Smooth muscle cell (in vitro differentiated cells): Measurements from ENCODE around the gene RPUSD1. TPM values are rescaled to one million over a fixed set of nuclear protein-coding genes. Genes with fewer than 3 reads are reported as not detected.

Experiments
- DNase-seq: peaks from one replicate; lab custom pipeline; 2025; ENCODE audit not compliant: unreplicated experiment; lab: John Stamatoyannopoulos, UW
- H2AFZ ChIP-seq: fragments of 200-600 bp; sonication (generic); 2 replicates; pipeline ENCODE4 v1.6.0; 2016; ENCODE audit warnings: antibody characterized with exemption, low read depth, mild to moderate bottlenecking
- H3F3A ChIP-seq: fragments of 200-600 bp; sonication (generic); 2 replicates; pipeline ENCODE4 v1.6.0; 2017; ENCODE audit warnings: antibody characterized with exemption, low read depth
- H3K27ac ChIP-seq: fragments of 200-600 bp; sonication (generic); 2 replicates; pipeline ENCODE4 v1.5.1; 2016; ENCODE audit warnings: low read depth, mild to moderate bottlenecking
- H3K27me3 ChIP-seq: fragments of 200-600 bp; sonication (generic); 2 replicates; pipeline ENCODE4 v1.6.1; 2016; ENCODE audit warnings: low read depth, mild to moderate bottlenecking
- H3K36me3 ChIP-seq: fragments of 200-600 bp; sonication (generic); 2 replicates; pipeline ENCODE4 v1.5.1; 2016; ENCODE audit warnings: low read depth
- H3K4me1 ChIP-seq: fragments of 200-600 bp; sonication (generic); 2 replicates; pipeline ENCODE4 v1.5.1; 2016; ENCODE audit warnings: low read depth
- H3K4me2 ChIP-seq: fragments of 200-600 bp; sonication (generic); 2 replicates; pipeline ENCODE4 v1.6.0; 2016; ENCODE audit warnings: mild to moderate bottlenecking
- H3K4me3 ChIP-seq: fragments of 200-600 bp; sonication (generic); 2 replicates; pipeline ENCODE4 v1.5.1; 2016; ENCODE audit warnings: mild to moderate bottlenecking
- H3K79me2 ChIP-seq: fragments of 200-600 bp; sonication (generic); 2 replicates; pipeline ENCODE4 v1.6.0; 2016; ENCODE audit warnings: low read depth, mild to moderate bottlenecking
- H3K9ac ChIP-seq: fragments of 200-600 bp; sonication (generic); 2 replicates; pipeline ENCODE4 v1.6.0; 2016; ENCODE audit warnings: low read depth
- H3K9me3 ChIP-seq: fragments of 200-600 bp; sonication (generic); replicated peaks from 2 replicates; pipeline ENCODE4 v1.5.1; 2016; ENCODE audit warnings: low read depth
- H4K20me1 ChIP-seq: fragments of 200-600 bp; sonication (generic); 2 replicates; pipeline ENCODE4 v1.6.0; 2016; ENCODE audit warnings: low read depth
- CTCF ChIP-seq: fragments of 200-600 bp; sonication (generic); IDR thresholded peaks from 2 replicates; pipeline ENCODE4 v1.5.1; 2017; ENCODE audit warnings: borderline replicate concordance, mild to moderate bottlenecking, antibody characterized with exemption; ENCODE audit not compliant: insufficient read depth, poor library complexity, severe bottlenecking
- WGBS: methylation state at CpG from one replicate; pipeline ENCODE4 v1.1.7; 2016; ENCODE audit warnings: low lambda C conversion rate; 5-methylcytosine and 5-hydroxymethylcytosine counted together
- polyA plus RNA-seq: library from polyadenylated mRNA; unstranded; fragments of >200 nt; fragmentation: Nextera tagmentation; extraction: Ambion mirVana; gene quantifications from 2 replicates; pipeline ENCODE4 v1.2.1, GENCODE V29; 2016
- total RNA-seq: library from RNA; depleted of rRNA; stranded (reverse); fragments of >200 nt; gene quantifications from 2 replicates; pipeline ENCODE4 v1.2.3, GENCODE V29; 2014

Gene RPUSD1
- total and polyA plus RNA-seq, 2 experiments from 2014 or later, result 7.8 to 20.8 TPM

GRCh38 chr16:788399-789126 lies 382 bp upstream of the RPUSD1 start, which contains the start of gene CHTF18:
Gene CHTF18, plus strand, starts transcription at chr16:788620. Its CDS starts 65 bp downstream, at chr16:788685.
- Histone ChIP-seq H3K27me3 (no peaks in the 10 kb centered on the region), H3K79me2 (peaks cover 12% of the 10 kb centered on the region), H3K4me3 (peak within 1 kb of the TSS; percentile 95), H3K4me2 (peak within 1 kb of the TSS; percentile 99), H3K9me3 (no peaks in the 10 kb centered on the region), H3K27ac (no peak within 1 kb of the TSS), H3K9ac (peak within 1 kb of the TSS; percentile 85), H3F3A (no peaks in the 10 kb centered on the region), H4K20me1 (peaks cover 11% of the 10 kb centered on the region), H3K36me3 (no peaks in the 10 kb centered on the region), H3K4me1 (peaks cover 12% of the 10 kb centered on the region), H2AFZ (peak within 1 kb of the TSS; percentile 97)
- WGBS, result under 1% methylated on average over 51 of the region's 97 CpGs
- peak; percentile 89 for DNase-seq
- no peak for TF ChIP-seq CTCF

DNA sequence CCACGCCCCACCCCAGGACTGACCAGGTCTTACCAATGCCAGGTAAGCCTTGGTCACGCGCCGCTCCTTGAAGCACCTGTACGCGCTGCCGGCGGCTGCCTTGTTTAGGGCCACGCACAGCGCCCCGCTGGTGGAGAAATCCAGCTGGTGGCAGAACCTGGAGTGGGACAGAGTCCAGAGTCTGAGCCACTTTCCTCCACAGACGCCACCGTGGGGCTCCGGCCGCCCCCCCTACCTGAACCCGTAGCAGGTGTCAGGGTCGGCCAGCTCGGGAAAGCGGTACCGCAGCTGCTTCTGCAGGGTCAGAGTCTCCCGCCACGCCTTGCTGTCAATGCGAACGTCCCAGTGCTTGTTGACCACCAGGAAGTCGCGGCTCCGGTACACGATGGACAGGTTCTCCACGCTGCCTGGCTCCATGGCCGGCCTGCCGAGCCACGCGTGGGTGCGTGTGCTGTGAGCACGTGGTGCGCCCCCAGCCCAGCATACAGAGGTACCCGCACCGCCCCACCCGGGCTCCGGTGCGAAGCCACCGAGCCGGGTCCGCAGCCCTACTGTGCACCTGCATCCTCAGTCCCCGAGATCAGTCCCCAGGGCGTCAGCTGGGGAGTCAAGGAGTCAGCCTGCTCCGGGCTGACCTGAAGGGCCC lies 737 bp downstream of the RPUSD1 start:
- H3F3A ChIP-seq, result no peaks in the 10 kb centered on the region
- no peak overlapping the region for H3K27ac ChIP-seq
- H2AFZ ChIP-seq, result no peak overlapping the region
- H3K79me2 ChIP-seq, result peaks cover 12% of the 10 kb centered on the region
- H3K9me3 ChIP-seq, result no peaks in the 10 kb centered on the region
- H3K36me3 ChIP-seq, result no peaks in the 10 kb centered on the region
- DNase-seq, result no peak
- peak overlapping the region; percentile 95 for H3K4me3 ChIP-seq
- H3K9ac ChIP-seq, result peak overlapping the region; percentile 85
- H3K4me1 ChIP-seq, result peaks cover 12% of the 10 kb centered on the region
- WGBS, result 50% methylated on average over 47 of the region's 47 CpGs
- no peak for TF ChIP-seq CTCF
- no peaks in the 10 kb centered on the region for H3K27me3 ChIP-seq
- peak overlapping the region; percentile 99 for H3K4me2 ChIP-seq
- H4K20me1 ChIP-seq, result peaks cover 11% of the 10 kb centered on the region

GRCh38 chr16:785563-786535 lies 2.3 kb downstream of the RPUSD1 start:
- H3K27ac ChIP-seq, result no peak overlapping the region
- no peaks in the 10 kb centered on the region for H3K36me3 ChIP-seq
- 74% methylated on average over 50 of the region's 58 CpGs for WGBS
- TF ChIP-seq CTCF, result peak; percentile 69
- H3K27me3 ChIP-seq, result no peaks in the 10 kb centered on the region
- no peak overlapping the region for H3K9ac ChIP-seq
- no peaks in the 10 kb centered on the region for H3F3A ChIP-seq
- peaks cover 12% of the 10 kb centered on the region for H3K79me2 ChIP-seq
- peaks cover 12% of the 10 kb centered on the region for H3K4me1 ChIP-seq
- H3K9me3 ChIP-seq, result no peaks in the 10 kb centered on the region
- peaks cover 11% of the 10 kb centered on the region for H4K20me1 ChIP-seq
- H3K4me3 ChIP-seq, result no peak overlapping the region
- no peak overlapping the region for H3K4me2 ChIP-seq
- DNase-seq, result peak; percentile 17
- no peak overlapping the region for H2AFZ ChIP-seq
